HFFc6 (cell line): Measurements from ENCODE around the gene FGFBP3. TPM values are rescaled to one million over a fixed set of nuclear protein-coding genes. Genes with fewer than 3 reads are reported as not detected.

Source experiments
- DNase-seq: peaks from one replicate; pipeline ENCODE4 v3.0.0-alpha.2; 2018
- H3K27ac Mint-ChIP-seq: 2 replicates; pipeline ENCODE4 v1.8.0; 2020; ENCODE audit warnings: mild to moderate bottlenecking, mixed read lengths
- H3K27me3 Mint-ChIP-seq: 2 replicates; pipeline ENCODE4 v1.8.0; 2021; ENCODE audit warnings: mild to moderate bottlenecking, moderate library complexity, mixed read lengths; ENCODE audit not compliant: insufficient read depth
- H3K36me3 Mint-ChIP-seq: 2 replicates; pipeline ENCODE4 v1.8.0; 2021; ENCODE audit warnings: low read depth, mixed read lengths
- H3K4me1 Mint-ChIP-seq: 2 replicates; pipeline ENCODE4 v1.8.0; 2020; ENCODE audit warnings: low read depth, mixed read lengths
- H3K4me3 Mint-ChIP-seq: 2 replicates; pipeline ENCODE4 v1.8.0; 2020; ENCODE audit warnings: mild to moderate bottlenecking, moderate library complexity, mixed read lengths
- H3K9me3 Mint-ChIP-seq: 2 replicates; pipeline ENCODE4 v1.8.0; 2020; ENCODE audit warnings: mild to moderate bottlenecking, mixed read lengths
- total RNA-seq, 6 experiments: library from RNA; stranded (reverse); fragmentation: NEBNext Ultra II Directional; extraction: Animal tissue kit (Norgen Biotek cat#: 25700); gene quantifications; 2 replicates in 1 of 6; 3 replicates in 5 of 6; pipeline ENCODE4 v1.2.3, GENCODE V29; 2021
- TF ChIP-seq, protein P1 (sequence below): fragments of 200-600 bp; sonication (generic); IDR thresholded peaks from 2 replicates; pipeline ENCODE4 v1.5.0; 2021; ENCODE audit warnings: antibody characterized with exemption, mild to moderate bottlenecking

Gene FGFBP3
- total RNA-seq, 6 experiments from 2014 or later = 0.47 to 0.54 (median 0.52) TPM

- Mint-ChIP-seq H3K36me3 (peaks cover 6% of the 10 kb centered on the region; the same call in 1 of the 2 replicates), H3K4me1 (peaks cover 23% of the 10 kb centered on the region), H3K4me3 (no peak overlapping the region), H3K27me3 (0 out of 2 replicates have a peak, but pooled peaks cover 6% of the 10 kb centered on the region), H3K9me3 (no peaks in the 10 kb centered on the region), H3K27ac (no peak overlapping the region)
- TF ChIP-seq, protein P1, sequence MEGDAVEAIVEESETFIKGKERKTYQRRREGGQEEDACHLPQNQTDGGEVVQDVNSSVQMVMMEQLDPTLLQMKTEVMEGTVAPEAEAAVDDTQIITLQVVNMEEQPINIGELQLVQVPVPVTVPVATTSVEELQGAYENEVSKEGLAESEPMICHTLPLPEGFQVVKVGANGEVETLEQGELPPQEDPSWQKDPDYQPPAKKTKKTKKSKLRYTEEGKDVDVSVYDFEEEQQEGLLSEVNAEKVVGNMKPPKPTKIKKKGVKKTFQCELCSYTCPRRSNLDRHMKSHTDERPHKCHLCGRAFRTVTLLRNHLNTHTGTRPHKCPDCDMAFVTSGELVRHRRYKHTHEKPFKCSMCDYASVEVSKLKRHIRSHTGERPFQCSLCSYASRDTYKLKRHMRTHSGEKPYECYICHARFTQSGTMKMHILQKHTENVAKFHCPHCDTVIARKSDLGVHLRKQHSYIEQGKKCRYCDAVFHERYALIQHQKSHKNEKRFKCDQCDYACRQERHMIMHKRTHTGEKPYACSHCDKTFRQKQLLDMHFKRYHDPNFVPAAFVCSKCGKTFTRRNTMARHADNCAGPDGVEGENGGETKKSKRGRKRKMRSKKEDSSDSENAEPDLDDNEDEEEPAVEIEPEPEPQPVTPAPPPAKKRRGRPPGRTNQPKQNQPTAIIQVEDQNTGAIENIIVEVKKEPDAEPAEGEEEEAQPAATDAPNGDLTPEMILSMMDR = no peak
- no peak for DNase-seq
Observed at GRCh38 chr10:91910467-91910866, 1.2 kb upstream of the FGFBP3 start.

DNA sequence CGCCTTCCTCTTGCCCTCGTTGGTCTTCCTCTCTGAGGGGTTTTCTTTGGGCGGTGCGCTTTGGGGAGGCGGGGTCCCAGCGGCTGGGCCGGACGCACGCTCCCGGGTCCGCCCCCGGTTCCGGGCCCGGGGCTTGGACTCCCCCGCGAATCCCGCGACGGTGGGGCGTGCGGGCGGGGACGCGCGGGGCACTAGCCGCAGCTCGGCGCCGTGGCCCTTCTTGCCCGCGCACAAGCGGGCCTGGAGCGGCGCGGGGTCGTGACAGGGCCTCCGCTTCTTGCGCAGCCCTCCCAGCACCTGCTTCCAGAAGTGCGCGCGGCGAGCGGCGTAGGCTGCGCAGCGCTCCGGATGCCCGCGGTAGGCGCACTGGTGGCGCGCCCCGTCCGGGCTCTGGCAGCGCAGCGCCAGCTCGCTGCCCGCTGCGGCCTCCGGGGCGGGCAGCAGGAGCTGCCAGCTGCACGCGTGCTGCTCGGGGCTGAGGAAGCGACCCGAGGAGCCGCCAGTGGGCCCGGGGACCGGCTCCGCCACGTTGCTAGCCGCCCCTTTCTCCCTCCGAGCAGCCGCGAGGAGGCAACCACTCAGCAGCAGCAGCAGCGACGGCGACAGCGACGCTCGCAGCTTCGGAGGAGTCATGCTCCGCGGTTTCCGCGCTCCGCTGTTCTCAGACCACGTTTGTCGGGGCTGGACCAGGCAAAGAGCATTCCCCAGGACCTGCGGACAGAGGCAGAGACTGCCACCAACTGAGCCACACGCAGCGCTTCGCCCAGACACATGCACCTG is 759 bp downstream of the FGFBP3 start:
- TF ChIP-seq, protein P1 = peak; percentile 61
- H3K27ac Mint-ChIP-seq = no peak overlapping the region

DNA sequence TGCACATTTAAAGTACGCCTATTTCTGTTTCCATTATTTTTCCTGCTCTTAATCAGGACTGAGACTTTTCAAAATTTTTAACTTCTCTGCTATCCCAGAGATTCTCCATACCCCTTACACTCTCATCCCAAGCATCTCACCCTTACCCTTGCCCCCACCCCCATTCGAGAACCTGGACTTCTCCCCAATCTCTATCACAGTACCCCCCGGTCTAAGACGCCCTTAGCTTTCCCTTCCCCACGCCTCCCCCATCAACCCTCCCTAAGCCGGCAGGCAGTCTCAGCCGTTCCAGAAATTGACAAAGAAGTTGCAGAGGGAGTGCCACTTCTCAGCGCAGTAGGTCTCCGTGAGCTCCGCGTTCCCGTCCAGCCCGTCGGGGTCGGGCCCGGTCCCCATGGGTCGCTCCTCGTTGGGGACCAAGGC is 1.4 kb downstream of the FGFBP3 start:
- peaks cover 6% of the 10 kb centered on the region; the same call in 1 of the 2 replicates for H3K36me3 Mint-ChIP-seq
- DNase-seq = no peak
- no peak overlapping the region; the same call in 1 of the 2 replicates for H3K27ac Mint-ChIP-seq
- peak overlapping the region; percentile 87 for H3K4me3 Mint-ChIP-seq
- no peaks in the 10 kb centered on the region for H3K27me3 Mint-ChIP-seq
- peaks cover 29% of the 10 kb centered on the region for H3K4me1 Mint-ChIP-seq
- TF ChIP-seq, protein P1 = no peak
- no peaks in the 10 kb centered on the region for H3K9me3 Mint-ChIP-seq

More for the DNA sequence above, 759 bp downstream of the FGFBP3 start:
- Mint-ChIP-seq H3K27me3 (no peaks in the 10 kb centered on the region), H3K4me1 (peaks cover 32% of the 10 kb centered on the region), H3K36me3 (peaks cover 6% of the 10 kb centered on the region; the same call in 1 of the 2 replicates), H3K4me3 (peak overlapping the region; percentile 87), H3K9me3 (no peaks in the 10 kb centered on the region)
- DNase-seq = peak; percentile 59

DNA sequence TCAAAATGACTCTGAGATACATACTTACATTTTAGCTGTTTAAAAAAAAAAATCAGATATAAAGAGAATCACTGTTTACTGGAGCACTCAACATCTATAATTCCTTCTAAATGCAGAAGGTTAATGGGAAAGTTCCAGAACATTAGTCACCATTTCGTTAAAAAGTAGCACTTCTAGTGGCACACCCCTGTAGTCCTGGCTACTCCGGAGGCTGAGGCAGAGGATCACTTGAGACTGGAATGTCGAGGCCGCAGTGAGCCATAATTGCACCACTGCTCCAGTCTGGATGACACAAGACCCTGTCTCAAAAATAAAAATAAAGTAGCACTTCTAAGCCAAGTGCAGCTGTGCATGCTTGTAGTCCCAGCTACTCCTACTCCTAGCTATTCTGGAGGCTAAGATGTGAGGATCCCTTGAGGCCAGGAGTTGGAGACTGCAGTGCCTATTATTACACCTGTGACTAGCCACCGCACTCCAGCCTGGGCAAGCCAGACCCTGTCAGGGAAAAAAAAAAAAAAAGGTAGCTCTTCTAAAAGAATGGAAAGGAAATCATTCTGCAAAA is 2.2 kb downstream of the FGFBP3 start:
- Mint-ChIP-seq H3K4me1 (peaks cover 33% of the 10 kb centered on the region), H3K9me3 (no peaks in the 10 kb centered on the region), H3K4me3 (0 out of 2 replicates have a peak overlapping the region, but pooled peaks have one; percentile 87), H3K27ac (no peak overlapping the region), H3K36me3 (peaks cover 6% of the 10 kb centered on the region; the same call in 1 of the 2 replicates), H3K27me3 (no peaks in the 10 kb centered on the region)
- DNase-seq = no peak
- TF ChIP-seq, protein P1 = no peak

DNA sequence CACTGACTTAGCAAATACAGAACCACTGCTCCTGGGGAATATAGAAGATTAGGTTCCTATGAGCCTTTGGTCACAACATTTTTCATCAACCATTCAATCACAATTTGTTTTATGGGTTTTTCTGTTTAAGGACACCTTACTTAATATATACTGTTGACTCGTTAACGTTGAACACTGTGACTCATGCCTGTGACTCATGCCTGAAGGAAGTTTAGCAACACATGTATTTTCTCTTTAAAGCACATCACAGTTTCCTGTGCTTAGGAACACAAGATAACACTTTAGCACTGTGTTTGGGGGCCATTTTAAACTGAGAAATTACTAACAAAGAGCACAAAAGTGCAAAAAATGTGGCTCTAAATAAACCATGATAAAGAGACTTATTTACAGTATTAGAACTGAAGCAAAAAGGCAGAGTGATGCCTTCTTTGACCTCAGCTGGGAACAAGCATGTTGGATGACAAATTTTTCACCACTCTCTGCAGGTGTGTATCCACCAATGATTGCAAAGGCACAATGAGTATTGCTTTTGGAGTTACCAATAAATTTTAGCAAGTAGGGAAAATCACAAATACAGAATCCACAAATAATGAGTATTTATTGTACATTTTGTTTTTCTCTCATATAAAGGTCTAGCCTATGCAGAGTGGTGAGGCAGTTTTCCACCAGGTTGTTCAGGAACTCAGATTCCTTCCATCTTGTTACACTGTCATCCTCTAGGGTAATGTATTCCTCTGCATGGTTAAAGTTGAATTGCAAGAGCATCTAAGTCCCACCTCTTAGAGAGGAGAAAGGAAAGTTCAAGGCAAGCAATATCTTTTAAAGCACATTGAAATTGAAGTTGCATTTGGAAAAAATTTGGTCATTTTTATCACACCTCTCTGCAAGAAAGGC is 7.3 kb downstream of the FGFBP3 start:
- H3K27me3 Mint-ChIP-seq = peaks cover 17% of the 10 kb centered on the region
- TF ChIP-seq, protein P1 = no peak
- peak; percentile 92 for DNase-seq
- H3K4me1 Mint-ChIP-seq = peaks cover 30% of the 10 kb centered on the region
- no peak overlapping the region for H3K4me3 Mint-ChIP-seq
- H3K9me3 Mint-ChIP-seq = no peaks in the 10 kb centered on the region
- peaks cover 6% of the 10 kb centered on the region; the same call in 1 of the 2 replicates for H3K36me3 Mint-ChIP-seq
- peak overlapping the region; percentile 82 for H3K27ac Mint-ChIP-seq
